Stimulated activated CD4-positive, alpha-beta T cell treated with anti-CD3 and anti-CD28 coated beads, Interleukin-4, amount 100 ng/mL, for 1 hour (primary cell): ENCODE data around the gene RGS6.
A peak's percentile ranks its signal among the peaks of the same experiment; 100 is the strongest.
"Not testable (repeated sequence)": the region's sequence is repeated elsewhere in the genome, so short reads cannot be mapped to it uniquely, and the experiment has no call there.

Experiments used
- DNase-seq: peaks from one replicate; pipeline ENCODE4 v3.0.0-alpha.2; 2020

RGS6 gene

GRCh38 chr14:71932229-71932981 is at the start of gene RGS6:
Gene RGS6 (plus strand): TSS chr14:71932429.
- DNase-seq: peak; percentile 31

- no peak for DNase-seq
Observed at GRCh38 chr14:71883094-71883493, 49.1 kb upstream of the RGS6 start.

- no peak for DNase-seq
Observed at GRCh38 chr14:71885301-71885700, 46.9 kb upstream of the RGS6 start.

GRCh38 chr14:71887802-71888201 is 44.4 kb upstream of the RGS6 start:
- DNase-seq: not testable (repeated sequence)

DNA sequence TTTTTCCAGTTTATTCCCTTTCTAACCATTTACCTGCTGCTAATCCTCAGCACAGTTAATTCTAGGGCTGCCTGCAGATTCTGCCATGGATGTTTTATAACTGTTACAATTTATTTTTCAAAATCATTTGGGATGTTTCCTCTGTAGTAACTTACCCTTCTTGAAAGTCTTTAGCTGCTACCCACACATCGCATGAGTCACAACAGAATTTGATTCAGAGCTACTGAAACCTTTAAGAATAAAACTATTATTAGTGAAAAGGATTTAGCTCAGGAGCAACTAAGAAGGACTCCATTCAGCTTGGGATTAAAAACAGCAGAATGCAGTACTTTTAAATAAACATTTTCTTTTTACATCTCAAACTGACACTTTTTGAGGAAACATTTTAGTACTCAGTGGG is 41.7 kb upstream of the RGS6 start:
- no peak for DNase-seq

- DNase-seq: no peak
Observed at GRCh38 chr14:71891185-71891584, 41.0 kb upstream of the RGS6 start.

- DNase-seq: no peak
Observed at GRCh38 chr14:71891970-71892369, 40.3 kb upstream of the RGS6 start.

DNA sequence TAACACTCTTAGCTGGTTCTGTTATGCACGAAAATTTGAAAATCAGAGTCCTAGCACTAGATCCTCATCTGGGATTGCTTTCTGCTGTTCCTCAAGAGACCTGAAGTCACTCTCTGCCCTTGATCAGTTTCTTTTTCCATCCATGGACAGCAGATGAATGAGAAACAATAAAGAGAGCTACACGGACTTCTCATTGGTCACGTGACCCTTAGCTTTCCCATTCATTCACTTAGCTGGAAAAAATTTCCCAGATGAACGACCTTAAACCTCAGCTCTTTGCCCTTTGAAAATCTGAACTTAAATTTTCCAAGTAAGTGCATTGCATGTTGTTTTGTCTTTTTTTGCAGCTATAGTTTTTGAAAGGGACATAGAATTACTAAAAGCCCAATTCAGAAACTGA is 27.2 kb upstream of the RGS6 start:
- DNase-seq: no peak

DNA sequence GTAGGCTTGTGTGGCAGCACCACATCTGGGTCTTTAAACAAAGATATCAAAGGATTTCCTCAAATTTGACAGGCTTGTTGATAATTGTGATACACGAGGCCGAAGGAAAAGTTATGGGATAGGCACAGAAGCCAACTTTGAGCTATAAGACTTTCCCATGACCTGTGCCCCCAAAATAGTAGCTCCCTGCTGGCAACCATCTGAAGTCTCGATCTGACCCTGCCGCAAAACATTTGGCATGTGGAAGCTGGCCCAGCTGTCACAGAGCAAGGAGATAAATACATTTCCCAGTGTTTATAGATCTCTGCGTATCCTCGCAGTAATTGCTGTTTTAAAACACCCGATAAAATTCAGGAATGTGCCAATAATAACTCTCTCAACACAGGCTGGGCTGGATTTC is 26.4 kb upstream of the RGS6 start:
- no peak for DNase-seq

DNA sequence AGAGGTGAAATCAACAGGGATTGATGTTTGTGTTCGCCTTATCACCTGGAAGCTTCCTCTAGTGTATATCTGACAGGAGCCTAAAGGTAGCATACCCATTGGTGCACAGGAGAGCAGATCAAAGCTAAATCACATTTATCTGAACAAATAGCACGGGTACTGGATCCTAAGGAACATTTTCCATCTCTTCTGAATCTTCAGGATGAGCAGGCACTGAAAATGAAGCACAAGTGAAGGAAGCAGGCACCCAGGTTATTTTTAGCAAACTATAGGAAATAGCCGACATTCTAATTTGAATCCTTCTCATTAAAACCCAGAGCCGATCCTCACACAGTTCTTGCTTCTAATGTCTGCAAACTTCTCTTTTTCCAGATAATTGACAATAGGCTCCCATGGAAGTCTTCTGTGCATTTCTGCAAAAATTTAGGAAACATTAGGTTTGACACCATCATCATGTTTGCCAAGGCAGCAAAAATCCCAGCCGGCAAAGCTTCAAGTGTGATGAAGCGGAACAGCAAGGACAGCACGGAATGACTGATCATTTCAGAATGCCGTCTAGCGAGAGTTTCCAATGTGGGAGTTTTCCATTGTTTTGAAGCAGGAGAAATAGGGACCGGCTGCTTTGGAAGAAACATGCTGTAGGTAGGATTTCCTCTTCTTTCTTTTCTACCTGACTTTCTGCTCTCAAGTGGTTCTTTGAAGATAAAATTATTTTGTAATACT is 24.3 kb upstream of the RGS6 start:
- no peak for DNase-seq

- no peak for DNase-seq
Observed at GRCh38 chr14:71911669-71912068, 20.6 kb upstream of the RGS6 start.

- no peak for DNase-seq
Observed at GRCh38 chr14:71913342-71913741, 18.9 kb upstream of the RGS6 start.

- DNase-seq: no peak
Observed at GRCh38 chr14:71918955-71919354, 13.3 kb upstream of the RGS6 start.

DNA sequence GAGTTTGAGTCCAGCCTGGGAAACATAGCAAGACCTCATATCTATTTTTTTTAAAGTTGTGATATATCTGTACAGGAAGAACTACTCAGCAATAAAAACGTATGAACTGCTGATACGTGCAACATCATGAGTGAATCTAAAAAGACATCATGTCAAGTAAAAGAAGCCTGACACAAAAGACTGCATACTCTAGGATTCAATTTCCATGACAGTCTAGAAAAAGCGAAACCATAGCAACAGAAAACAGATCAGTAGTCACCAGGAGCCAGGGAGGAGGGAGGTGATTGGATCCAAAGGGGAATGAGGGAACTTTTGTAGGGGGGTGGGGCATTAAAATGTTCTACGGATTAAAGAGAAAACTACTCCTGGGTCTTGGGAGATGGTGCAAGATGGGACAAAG is 8.7 kb upstream of the RGS6 start:
- no peak for DNase-seq

DNA sequence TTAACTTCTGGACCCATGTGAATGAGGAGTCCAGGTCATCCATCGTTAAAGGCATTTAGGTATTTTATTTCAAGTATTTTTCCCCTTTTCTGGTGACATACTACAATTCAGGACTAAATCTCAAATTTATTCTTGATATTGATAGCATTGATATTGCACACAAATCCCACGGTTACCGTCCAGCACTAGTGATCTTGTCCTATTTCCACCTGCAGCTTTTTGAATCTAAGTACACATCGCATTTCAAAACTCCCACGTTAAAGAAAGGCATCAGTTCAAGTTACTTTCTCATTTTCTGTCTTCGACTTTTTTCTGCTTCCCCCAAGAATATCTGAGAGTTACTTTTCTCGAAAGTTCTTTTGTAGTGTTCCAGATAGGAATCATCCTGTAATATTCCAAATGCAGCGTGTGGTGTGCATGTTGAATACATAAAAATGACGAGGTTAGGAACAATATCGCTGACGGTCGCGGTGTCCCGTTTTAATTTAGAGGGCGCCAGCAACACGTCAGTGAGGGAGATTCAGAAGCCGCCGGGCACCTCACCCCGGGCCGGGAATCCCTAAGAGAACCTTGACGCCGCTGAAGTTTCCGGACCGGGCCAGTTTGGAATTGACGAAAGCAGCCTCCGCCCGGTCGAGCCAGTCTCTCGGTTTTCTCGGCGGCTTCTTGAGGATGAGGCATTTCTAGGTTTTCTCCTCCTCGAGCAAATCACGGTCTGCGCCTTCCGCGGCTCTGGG is 569 bp upstream of the RGS6 start:
- no peak for DNase-seq

- no peak for DNase-seq
Observed at GRCh38 chr14:71933001-71933587, 865 bp downstream of the RGS6 start.

GRCh38 chr14:71938273-71938672 is 6.0 kb downstream of the RGS6 start:
- not testable (repeated sequence) for DNase-seq

- DNase-seq: not testable (repeated sequence)
Observed at GRCh38 chr14:71939344-71939743, 7.1 kb downstream of the RGS6 start.

- not testable (repeated sequence) for DNase-seq
Observed at GRCh38 chr14:71940500-71940899, 8.3 kb downstream of the RGS6 start.

GRCh38 chr14:71941616-71942015 is 9.4 kb downstream of the RGS6 start:
- DNase-seq: not testable (repeated sequence)

DNA sequence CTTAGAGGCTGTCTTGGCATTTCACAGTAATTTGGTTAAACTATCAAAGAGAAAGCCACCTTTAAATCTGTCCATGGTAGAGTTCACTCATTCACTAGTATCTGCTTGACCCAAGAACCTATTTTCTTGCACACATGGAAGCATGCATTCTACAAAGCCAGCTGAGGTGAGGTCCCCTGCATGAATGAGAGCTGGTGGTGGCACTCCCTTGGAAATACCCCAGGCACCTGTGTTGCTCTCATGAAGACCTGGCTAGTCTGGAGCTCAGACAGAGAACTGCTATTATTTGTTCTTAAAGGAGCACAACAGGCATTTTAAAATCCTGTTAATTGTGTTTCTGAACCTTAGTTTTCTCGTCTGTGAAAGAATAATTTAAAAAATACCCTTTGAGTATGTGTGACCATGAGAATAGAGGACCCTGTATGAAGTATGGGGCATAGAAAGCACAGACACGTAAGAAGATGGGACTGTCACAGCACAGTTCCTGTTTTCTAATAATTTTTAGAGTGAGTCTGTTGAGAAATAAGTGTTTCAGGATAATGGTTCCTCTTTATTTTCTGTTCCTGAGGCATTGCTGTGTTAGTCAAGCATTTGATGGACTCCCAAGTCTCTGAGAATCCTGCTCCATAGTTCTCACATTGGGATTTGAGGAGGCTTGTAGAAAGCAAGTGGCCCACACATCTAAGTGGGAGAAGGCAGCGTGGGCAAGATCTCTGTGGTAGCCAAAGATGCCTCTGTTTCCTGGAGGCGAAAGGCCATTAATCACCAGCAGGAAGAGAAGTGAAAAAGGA is 10.9 kb downstream of the RGS6 start:
- no peak for DNase-seq

DNA sequence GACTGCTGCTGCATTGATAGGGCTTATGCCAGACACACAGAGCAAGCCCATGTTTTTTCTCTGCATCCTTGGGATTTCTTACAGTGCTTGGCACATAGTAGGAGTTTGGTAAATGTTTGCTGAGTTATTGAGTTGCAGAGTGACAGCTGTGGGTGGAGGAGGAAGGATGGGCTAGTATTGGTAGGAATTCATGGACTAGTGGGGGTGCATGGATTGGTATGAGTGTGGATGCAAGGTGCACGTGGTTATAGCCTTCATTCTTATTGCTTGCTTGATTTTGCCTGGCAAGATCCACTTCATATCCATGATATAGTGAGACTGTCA is 11.4 kb downstream of the RGS6 start:
- no peak for DNase-seq
